AG04450 (cell line): ENCODE data around the gene TMEM225. TPM values are rescaled to one million over a fixed set of nuclear protein-coding genes. Genes with fewer than 3 reads are reported as not detected.

Source experiments
- CTCF ChIA-PET: fragments of 300-600, 350-600 bp; formaldehyde crosslinking; extraction: SDS; loops from one replicate; lab custom pipeline; 2022; ENCODE audit warnings: antibody characterized with exemption, inconsistent platforms; lab: Charles Lee
- POLR2A ChIA-PET: fragments of 350-600 bp; formaldehyde crosslinking; extraction: SDS; loops from one replicate; lab custom pipeline; 2021; ENCODE audit warnings: antibody characterized with exemption, inconsistent platforms; lab: Yijun Ruan, JAX
- DNase-seq: peaks from one replicate; pipeline ENCODE4 v3.0.0-alpha.2; 2011; ENCODE audit warnings: low read depth, low spot score
- H3K27ac ChIP-seq: one replicate; pipeline ENCODE4 v1.5.1; 2012; ENCODE audit warnings: low read depth, low read length, control low read depth
- H3K27me3 ChIP-seq: one replicate; pipeline ENCODE4 v1.6.0; 2012; ENCODE audit warnings: low read length; ENCODE audit not compliant: control insufficient read depth, insufficient read depth
- H3K4me3 ChIP-seq: 2 replicates; pipeline ENCODE4 v1.5.1; 2011; ENCODE audit warnings: mild to moderate bottlenecking, low read depth, low read length, control low read depth
- H3K9me3 ChIP-seq: 2 replicates; pipeline ENCODE4 v1.5.1; 2012; ENCODE audit warnings: low read length; ENCODE audit not compliant: control insufficient read depth, insufficient read depth
- polyA plus RNA-seq: library from polyadenylated mRNA; depleted of rRNA; stranded (reverse); fragments of >200 nt; gene quantifications from 2 replicates; pipeline ENCODE4 v1.2.3, GENCODE V29; 2011; rRNA removed
- TF ChIP-seq, protein P1 (sequence below): IDR thresholded peaks from 2 replicates; pipeline ENCODE4 v1.5.1; 2011; ENCODE audit warnings: low read depth, low read length, control low read depth, inconsistent platforms

TMEM225 gene
- polyA plus RNA-seq, 1 experiment = not detected

DNA sequence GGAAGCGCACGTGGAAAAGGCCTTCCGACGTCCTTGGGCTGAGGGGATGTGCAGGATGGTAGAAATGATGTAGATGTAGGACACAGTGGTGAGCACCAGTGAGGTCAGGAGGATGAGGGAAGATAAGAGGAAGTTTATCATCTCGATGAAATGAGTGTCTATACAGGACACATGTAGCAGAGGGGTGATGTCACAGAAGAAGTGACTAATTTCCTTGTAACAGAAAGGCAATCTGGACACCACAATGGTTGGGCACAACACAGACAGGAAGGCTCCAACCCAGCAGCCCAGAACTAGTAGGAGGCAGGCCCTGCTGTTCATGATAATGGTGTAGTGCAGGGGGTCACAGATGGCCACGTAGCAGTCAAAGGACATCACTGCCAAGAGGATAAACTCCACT is 44.3 kb downstream of the TMEM225 start:
- TF ChIP-seq, protein P1, sequence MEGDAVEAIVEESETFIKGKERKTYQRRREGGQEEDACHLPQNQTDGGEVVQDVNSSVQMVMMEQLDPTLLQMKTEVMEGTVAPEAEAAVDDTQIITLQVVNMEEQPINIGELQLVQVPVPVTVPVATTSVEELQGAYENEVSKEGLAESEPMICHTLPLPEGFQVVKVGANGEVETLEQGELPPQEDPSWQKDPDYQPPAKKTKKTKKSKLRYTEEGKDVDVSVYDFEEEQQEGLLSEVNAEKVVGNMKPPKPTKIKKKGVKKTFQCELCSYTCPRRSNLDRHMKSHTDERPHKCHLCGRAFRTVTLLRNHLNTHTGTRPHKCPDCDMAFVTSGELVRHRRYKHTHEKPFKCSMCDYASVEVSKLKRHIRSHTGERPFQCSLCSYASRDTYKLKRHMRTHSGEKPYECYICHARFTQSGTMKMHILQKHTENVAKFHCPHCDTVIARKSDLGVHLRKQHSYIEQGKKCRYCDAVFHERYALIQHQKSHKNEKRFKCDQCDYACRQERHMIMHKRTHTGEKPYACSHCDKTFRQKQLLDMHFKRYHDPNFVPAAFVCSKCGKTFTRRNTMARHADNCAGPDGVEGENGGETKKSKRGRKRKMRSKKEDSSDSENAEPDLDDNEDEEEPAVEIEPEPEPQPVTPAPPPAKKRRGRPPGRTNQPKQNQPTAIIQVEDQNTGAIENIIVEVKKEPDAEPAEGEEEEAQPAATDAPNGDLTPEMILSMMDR = no peak
- CTCF ChIA-PET = no interaction called here
- H3K27me3 ChIP-seq = no peaks in the 10 kb centered on the region
- no peak for DNase-seq
- H3K4me3 ChIP-seq = no peak overlapping the region
- POLR2A ChIA-PET = no interaction called here
- no peaks in the 10 kb centered on the region for H3K9me3 ChIP-seq
- H3K27ac ChIP-seq = no peak overlapping the region

DNA sequence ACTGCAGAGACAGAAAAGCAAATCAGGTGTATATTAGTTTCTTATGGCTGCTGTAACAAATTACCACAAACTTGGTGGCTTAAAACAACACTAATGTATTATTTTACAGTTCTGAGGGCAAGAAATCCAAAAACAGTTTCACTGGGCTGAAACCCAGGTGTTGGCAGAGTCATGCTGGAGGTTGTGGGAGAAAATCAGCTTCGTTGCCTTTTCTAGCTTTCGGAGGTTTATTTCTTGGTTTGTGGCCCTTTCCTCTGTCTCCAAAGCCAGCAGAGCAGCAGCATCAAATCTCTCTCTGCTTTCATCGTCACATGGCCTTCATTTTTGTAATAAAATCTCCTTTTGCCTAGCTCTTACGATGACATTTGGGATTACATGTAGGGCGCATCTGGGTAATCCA is 46.3 kb downstream of the TMEM225 start:
- ChIA-PET POLR2A (no interaction called here), CTCF (no interaction called here)
- TF ChIP-seq, protein P1 = no peak
- no peaks in the 10 kb centered on the region for H3K9me3 ChIP-seq
- no peak overlapping the region for H3K4me3 ChIP-seq
- H3K27me3 ChIP-seq = no peaks in the 10 kb centered on the region
- DNase-seq = no peak
- H3K27ac ChIP-seq = no peak overlapping the region

DNA sequence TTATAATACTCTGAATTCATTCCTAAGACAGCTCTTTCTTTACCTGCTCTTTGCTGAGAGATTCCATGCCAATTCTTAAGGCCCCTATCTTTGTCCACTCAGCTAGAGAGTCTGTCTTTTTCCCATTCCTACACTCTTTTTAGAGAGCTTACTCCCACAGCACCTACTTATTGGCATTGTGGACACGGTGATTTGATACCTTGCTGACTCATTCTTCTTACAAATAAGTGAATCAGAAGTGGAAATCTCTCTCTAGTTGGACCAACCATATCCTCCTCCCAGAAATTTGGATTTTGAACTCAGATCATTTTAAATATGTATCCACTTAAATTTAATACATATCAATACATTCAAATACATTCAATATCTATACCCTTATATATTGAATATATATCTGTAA is 46.8 kb downstream of the TMEM225 start:
- ChIA-PET CTCF (no interaction called here), POLR2A (no interaction called here)
- no peak overlapping the region for H3K4me3 ChIP-seq
- no peaks in the 10 kb centered on the region for H3K9me3 ChIP-seq
- no peaks in the 10 kb centered on the region for H3K27me3 ChIP-seq
- TF ChIP-seq, protein P1 = no peak
- no peak for DNase-seq
- H3K27ac ChIP-seq = no peak overlapping the region

DNA sequence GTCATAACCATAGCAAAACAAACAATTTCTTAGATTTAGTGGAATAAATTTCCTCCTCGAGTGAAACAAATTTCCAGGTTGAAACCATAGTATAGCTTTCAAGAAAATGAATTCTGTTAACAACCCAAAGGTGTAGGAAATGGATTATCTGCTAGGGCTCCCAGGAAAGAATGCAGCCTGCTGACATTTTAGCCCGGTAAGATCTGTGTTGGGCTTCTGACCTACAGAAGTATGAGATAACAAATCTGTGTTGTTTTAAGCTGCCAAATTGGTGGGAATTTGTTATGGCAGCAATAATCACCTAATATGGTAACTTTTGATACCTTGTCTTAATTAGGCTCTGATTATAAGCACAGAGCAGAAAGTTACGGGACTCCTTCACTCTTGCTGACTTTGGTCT is 47.3 kb downstream of the TMEM225 start:
- TF ChIP-seq, protein P1 = no peak
- Histone ChIP-seq H3K27ac (no peak overlapping the region), H3K27me3 (no peaks in the 10 kb centered on the region), H3K4me3 (no peak overlapping the region), H3K9me3 (no peaks in the 10 kb centered on the region)
- DNase-seq = no peak
- ChIA-PET POLR2A (no interaction called here), CTCF (no interaction called here)

DNA sequence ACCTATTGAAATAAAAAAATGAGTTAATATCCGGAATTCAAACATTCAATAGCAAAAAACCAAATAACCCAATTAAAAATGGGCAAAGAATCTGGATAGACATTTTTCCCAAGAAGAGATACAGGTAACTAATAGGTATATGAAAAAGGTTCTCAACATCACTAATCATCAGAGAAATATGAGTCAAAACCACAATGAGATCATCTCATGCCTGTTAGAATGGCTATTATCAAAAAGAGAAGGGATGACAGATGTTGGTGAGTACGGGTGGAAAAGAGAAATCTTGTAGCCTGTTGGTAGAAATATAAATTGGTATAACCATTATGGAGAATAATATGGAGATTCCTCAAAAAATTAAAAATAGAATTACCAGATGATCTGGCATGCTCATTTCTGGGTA is 52.4 kb downstream of the TMEM225 start:
- ChIA-PET POLR2A (no interaction called here), CTCF (interaction anchor here (0.6 kb wide), 1 partner anchor 90 kb away, joined by 3 read pairs; no protein-coding TSS in a partner anchor)
- DNase-seq = no peak
- Histone ChIP-seq H3K27ac (no peak overlapping the region), H3K9me3 (peaks cover 5% of the 10 kb centered on the region; the same call in 1 of the 2 replicates), H3K4me3 (no peak overlapping the region), H3K27me3 (no peaks in the 10 kb centered on the region)
- TF ChIP-seq, protein P1 = no peak

Other genes with a start within 250 kb of the TMEM225 start
- gene SCN3B, start 231.0 kb downstream of the TMEM225 start, polyA plus RNA-seq = 0.09 and 0.17 TPM in 2 replicates
- 8.0 and 10.0 TPM in 2 replicates for gene ZNF202, start 144.0 kb downstream of the TMEM225 start, polyA plus RNA-seq
- gene OR6X1, start 131.2 kb downstream of the TMEM225 start, polyA plus RNA-seq = not detected in 2 replicates
- not detected in 2 replicates for gene OR6M1, start 79.3 kb downstream of the TMEM225 start, polyA plus RNA-seq
- not detected in 2 replicates for gene OR8D4, start 16.5 kb upstream of the TMEM225 start, polyA plus RNA-seq
- gene OR4D5, start 53.9 kb upstream of the TMEM225 start, polyA plus RNA-seq = not detected in 2 replicates
- gene OR6T1, start 58.2 kb upstream of the TMEM225 start, polyA plus RNA-seq = not detected in 2 replicates
- not detected in 2 replicates for gene OR10S1, start 92.1 kb upstream of the TMEM225 start, polyA plus RNA-seq
- gene OR10G6, start 109.5 kb upstream of the TMEM225 start, polyA plus RNA-seq = not detected in 2 replicates
- not detected in 2 replicates for gene OR10G4, start 127.3 kb upstream of the TMEM225 start, polyA plus RNA-seq
- not detected in 2 replicates for gene OR10G9, start 137.3 kb upstream of the TMEM225 start, polyA plus RNA-seq
- not detected in 2 replicates for gene OR10G8, start 141.1 kb upstream of the TMEM225 start, polyA plus RNA-seq
- gene OR10G7, start 155.7 kb upstream of the TMEM225 start, polyA plus RNA-seq = not detected in 2 replicates
- 26.9 and 27.9 TPM in 2 replicates for gene VWA5A, start 229.8 kb upstream of the TMEM225 start, polyA plus RNA-seq